ENCODE data around the gene CAPS.

The CAPS gene

DNA sequence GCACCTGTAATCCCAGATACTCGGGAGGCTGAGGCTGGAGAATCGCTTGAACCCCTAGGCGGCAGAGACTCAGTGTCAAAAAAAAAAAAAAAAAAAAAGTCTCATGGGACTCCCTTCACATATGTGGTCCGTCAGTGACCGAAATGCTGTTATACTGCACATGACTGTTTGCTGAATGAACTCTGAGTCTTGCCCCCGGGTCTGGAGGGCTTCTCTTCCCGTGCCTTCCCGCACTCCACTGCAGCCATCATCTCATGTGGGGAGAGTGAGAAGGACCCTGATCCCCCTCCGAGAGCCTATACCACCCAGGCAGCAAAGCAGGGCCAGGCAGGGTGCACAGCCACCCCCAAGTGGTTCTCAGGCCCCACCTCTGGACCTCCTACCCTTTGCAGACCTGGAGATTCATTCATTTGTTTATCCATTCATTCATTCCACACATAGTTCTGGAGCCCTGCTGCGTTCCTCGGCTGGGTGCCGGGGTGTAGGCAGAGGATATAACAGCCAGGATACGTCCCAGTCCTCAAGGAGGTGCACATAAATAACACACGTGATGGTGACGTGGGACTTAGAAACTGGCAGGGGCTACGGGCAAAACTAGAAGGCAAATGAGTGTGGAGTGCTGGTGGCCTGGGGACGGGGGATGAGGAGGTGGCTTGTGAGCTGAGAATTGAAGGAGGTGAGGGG lies 24.6 kb upstream of the CAPS start:
- no peak overlapping the region for H3K4me3 ChIP-seq (ENCODE audit: control insufficient read depth, low read depth, low read length)
- no peak for DNase-seq (ENCODE audit: low read depth)
- TF ChIP-seq, protein P1, sequence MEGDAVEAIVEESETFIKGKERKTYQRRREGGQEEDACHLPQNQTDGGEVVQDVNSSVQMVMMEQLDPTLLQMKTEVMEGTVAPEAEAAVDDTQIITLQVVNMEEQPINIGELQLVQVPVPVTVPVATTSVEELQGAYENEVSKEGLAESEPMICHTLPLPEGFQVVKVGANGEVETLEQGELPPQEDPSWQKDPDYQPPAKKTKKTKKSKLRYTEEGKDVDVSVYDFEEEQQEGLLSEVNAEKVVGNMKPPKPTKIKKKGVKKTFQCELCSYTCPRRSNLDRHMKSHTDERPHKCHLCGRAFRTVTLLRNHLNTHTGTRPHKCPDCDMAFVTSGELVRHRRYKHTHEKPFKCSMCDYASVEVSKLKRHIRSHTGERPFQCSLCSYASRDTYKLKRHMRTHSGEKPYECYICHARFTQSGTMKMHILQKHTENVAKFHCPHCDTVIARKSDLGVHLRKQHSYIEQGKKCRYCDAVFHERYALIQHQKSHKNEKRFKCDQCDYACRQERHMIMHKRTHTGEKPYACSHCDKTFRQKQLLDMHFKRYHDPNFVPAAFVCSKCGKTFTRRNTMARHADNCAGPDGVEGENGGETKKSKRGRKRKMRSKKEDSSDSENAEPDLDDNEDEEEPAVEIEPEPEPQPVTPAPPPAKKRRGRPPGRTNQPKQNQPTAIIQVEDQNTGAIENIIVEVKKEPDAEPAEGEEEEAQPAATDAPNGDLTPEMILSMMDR (IDR thresholded peaks at IDR 0.05; ENCODE audit: control insufficient read depth, insufficient read depth, low read depth, low read length, missing control alignments), result no peak

DNA sequence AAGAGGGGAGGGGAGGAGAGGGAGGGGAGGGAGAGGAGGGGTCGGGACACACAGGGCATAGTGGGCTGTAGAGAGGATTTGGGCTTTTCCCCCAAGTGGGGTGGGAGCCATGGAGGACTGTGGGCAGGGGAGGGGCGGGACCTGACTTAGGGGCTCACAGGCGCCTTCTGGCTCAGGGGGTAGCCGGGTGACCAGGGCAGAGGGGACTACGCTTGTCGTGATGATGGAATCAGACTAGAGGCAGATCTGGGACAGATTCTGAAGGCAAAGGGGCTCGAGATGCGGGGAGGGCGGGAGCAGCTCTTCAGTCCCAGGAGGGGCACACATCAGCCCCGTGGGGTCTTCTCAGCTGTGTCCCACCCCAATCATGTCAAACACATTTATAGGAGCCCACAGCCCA lies 24.0 kb upstream of the CAPS start:
- TF ChIP-seq, protein P1 (IDR thresholded peaks at IDR 0.05; ENCODE audit: control insufficient read depth, insufficient read depth, low read depth, low read length, missing control alignments), result no peak

DNA sequence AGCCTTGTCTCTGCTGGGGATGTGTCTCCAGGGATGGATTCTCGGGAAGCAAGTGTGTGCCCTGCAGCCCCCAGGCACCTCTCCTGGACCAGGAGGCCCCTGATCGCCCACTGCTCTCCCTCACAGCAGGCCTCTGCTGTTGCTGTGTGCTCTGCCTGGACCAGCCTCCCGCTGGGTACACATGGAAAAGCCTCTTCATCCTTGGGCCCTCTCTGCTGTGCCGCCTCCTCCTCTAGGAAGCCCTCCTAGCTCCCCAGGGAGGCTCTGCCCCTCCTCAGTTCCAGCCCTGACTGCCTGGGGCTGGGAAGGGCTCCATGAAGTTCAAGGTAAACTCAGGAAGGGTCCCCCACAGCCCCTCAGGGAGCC lies 22.5 kb upstream of the CAPS start:
- DNase-seq (ENCODE audit: low read depth), result no peak
- TF ChIP-seq, protein P1 (IDR thresholded peaks at IDR 0.05; ENCODE audit: control insufficient read depth, insufficient read depth, low read depth, low read length, missing control alignments), result no peak
- no peak overlapping the region for H3K4me3 ChIP-seq (ENCODE audit: control insufficient read depth, low read depth, low read length)

More for the DNA sequence above, 24.0 kb upstream of the CAPS start:
- no peak for DNase-seq (ENCODE audit: low read depth)
- no peak overlapping the region for H3K4me3 ChIP-seq (ENCODE audit: control insufficient read depth, low read depth, low read length)

DNA sequence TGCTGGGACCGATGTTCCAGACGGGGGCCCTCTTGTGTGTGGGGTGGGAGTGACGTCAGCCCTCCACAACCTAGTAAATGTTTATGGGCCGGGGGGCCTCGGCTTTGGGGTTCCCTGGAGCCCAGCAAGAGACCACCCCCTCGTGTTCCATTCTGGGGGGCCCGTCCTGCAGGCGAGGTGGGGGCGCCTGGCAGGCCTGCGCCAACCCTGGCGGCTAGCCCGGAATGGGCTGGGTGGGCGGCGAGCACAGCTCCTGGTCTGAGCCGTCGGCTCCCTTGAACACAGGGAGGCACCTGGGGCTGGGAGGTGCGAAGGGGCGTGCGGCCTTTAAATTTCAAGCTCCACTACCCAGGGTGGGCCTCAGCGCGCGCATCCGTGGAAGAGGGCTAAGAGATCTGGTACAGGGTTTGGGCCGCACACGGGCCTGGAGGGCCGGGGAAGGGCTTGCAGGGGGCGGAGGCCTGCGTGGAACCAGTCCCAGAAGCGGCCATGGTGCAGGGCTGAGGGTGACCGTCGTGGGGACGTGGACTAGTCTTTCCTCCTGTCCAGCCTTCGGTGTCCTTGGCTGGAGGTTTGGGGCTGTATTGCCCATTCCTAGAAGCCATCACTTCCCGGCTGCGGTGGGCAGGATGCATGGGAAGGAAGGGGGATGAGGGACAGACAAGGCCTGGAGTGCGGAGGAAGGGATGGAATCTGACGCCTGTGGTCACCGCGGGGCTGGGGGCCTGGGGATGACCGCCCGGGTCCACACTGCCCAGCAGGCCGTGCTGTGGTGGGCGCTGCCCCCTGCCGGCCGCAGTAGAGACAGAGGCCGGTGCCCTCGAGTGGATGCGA lies 21.9 kb upstream of the CAPS start:
- DNase-seq (ENCODE audit: low read depth), result no peak
- TF ChIP-seq, protein P1 (IDR thresholded peaks at IDR 0.05; ENCODE audit: control insufficient read depth, insufficient read depth, low read depth, low read length, missing control alignments), result peak; percentile 84
- H3K4me3 ChIP-seq (ENCODE audit: control insufficient read depth, low read depth, low read length), result no peak overlapping the region

DNA sequence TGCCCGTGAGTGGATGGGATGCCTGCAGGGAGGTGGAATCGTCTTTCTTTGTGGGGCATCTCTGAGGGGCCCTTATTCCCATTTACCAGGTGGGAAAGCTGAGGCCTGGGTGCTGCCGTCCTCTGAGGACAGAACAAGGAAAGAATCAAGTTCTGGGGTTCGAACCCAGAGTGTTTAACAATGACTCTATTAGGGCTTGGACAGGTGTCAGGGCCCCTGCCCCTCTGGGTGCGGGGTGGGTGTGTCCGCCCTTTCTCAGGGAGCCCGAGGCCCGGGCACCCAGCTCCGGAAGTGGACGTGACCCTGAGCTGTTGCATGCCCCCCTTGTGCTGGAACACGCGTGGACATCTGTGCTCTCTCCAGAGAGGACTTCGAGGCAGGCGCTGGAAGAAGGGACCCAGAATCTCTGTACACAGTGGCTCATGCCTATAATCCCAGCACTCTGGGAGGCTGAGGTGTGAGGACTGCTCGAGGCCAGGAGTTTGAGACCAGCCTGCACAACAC lies 21.2 kb upstream of the CAPS start:
- DNase-seq (ENCODE audit: low read depth), result no peak
- TF ChIP-seq, protein P1 (IDR thresholded peaks at IDR 0.05; ENCODE audit: control insufficient read depth, insufficient read depth, low read depth, low read length, missing control alignments), result no peak
- H3K4me3 ChIP-seq (ENCODE audit: control insufficient read depth, low read depth, low read length), result no peak overlapping the region

DNA sequence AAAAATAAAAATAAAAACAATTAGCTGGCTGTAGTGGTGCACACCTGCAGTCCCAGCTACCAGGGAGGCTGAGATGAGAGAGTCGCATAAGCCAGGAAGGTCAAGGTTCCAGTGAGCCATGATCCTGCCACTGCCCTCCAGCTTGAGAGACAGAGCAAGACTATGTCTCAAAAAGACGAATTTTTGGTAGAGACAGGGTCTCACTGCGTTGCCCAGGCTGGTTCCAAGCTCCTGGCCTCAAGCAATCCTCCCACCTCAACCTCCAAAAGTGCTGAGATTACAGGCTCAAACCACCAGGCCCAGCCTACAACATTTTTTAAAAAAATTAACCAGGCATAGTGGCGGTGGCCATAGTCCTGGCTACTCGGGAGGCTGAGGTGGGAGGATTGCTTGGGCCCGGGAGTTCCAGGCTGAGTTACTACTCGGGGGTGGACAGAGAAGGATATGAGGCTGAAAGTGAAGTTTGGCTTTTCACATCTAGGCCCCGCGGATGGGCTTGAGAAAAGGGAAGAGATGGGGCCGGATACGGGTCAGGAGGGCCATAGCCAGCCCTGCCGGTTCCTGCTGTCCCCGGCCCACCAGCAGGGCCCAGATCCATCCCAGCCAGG lies 20.7 kb upstream of the CAPS start:
- H3K4me3 ChIP-seq (ENCODE audit: control insufficient read depth, low read depth, low read length), result no peak overlapping the region
- TF ChIP-seq, protein P1 (IDR thresholded peaks at IDR 0.05; ENCODE audit: control insufficient read depth, insufficient read depth, low read depth, low read length, missing control alignments), result no peak
- DNase-seq (ENCODE audit: low read depth), result no peak

All from AG09309 (cell line).